ENCODE measurements around the gene KCNIP4.

- TF ChIP-seq CTCF (IDR thresholded peaks at IDR 0.05) = no peak
- no peak for TF ChIP-seq POLR2A (IDR thresholded peaks at IDR 0.05)
These were observed 198.6 kb downstream of the KCNIP4 start for GRCh38 chr4:21749924-21750323.
